Gastrocnemius medialis (tissue), 4 donors: ENCODE data around the gene RASA4B. TPM values are rescaled to one million over a fixed set of nuclear protein-coding genes. Genes with fewer than 3 reads are reported as not detected.

ENCODE experiments used
- ATAC-seq, 2 donors: fragments of 150-250 bp; one replicate each; pipeline ENCODE4 v1.9.1; 2016
- DNase-seq, 2 donors: peaks; one replicate each; pipeline ENCODE4 v3.0.0-alpha.2; 2019
- H3K27ac ChIP-seq, 4 donors: fragments of 200-600 bp; sonication (generic); 1 replicate in 1 of 4; 2 replicates in 3 of 4; pipeline ENCODE4 v1.5.1; 2016 to 2018; ENCODE audit warnings: mild to moderate bottlenecking in 2 of 4, moderate library complexity in 1 of 4
- H3K27me3 ChIP-seq, 3 donors: fragments of 200-600 bp; sonication (generic) in 2 of 3; 1 replicate in 1 of 3; 2 replicates in 2 of 3; pipeline versions ENCODE4 v1.5.1 to v1.6.0; 2016 to 2019; ENCODE audit warnings: mild to moderate bottlenecking in 1 of 3, moderate library complexity in 1 of 3
- H3K36me3 ChIP-seq, 2 donors: fragments of 200-600 bp; sonication (generic) in 1 of 2; one replicate each; pipeline ENCODE4 v1.5.1; 2017 to 2018
- H3K4me1 ChIP-seq, 2 donors: fragments of 200-600 bp; sonication (generic) in 1 of 2; one replicate each; pipeline ENCODE4 v1.5.1; 2016 to 2017; ENCODE audit warnings: mild to moderate bottlenecking in 2 of 2
- H3K4me3 ChIP-seq, 4 donors: fragments of 200-600 bp; sonication (generic) in 3 of 4; 1 replicate in 1 of 4; 2 replicates in 3 of 4; pipeline ENCODE4 v1.5.1; 2016 to 2019; ENCODE audit warnings: mild to moderate bottlenecking in 2 of 4
- H3K9me3 ChIP-seq, 3 donors: fragments of 200-600 bp; sonication (generic) in 2 of 3; 1 replicate in 1 of 3; 2 replicates in 2 of 3; pipeline ENCODE4 v1.5.1; 2016 to 2019
- CTCF ChIP-seq, 5 experiments: fragments of 450-650 bp in 3 of 5; fragments of 200-600 bp in 2 of 5; sonication (generic) in 2 of 5; IDR thresholded peaks in 4 of 5; conservative IDR thresholded peaks in 1 of 5; 1 replicate in 4 of 5; 2 replicates in 1 of 5; pipeline ENCODE4 v1.5.1; 2016 to 2019; ENCODE audit warnings: antibody characterized with exemption in 5 of 5, mild to moderate bottlenecking in 3 of 5, moderate library complexity in 3 of 5
- POLR2A ChIP-seq, 2 donors: fragments of 450-650 bp; IDR thresholded peaks; one replicate each; pipeline ENCODE4 v1.6.1; 2017; ENCODE audit warnings: antibody characterized with exemption in 2 of 2, mild to moderate bottlenecking in 2 of 2, moderate library complexity in 2 of 2
- in situ Hi-C, 4 donors: fragments of 200-750 bp; cut with MboI; loops; one replicate each; pipeline versions ENCODE4 v1.15.0 to v1.8.0; 2017; ENCODE audit warnings: low sequenced_read_pairs in 4 of 4
- intact Hi-C: fragments of 100-400 bp; cut with DNase I; formaldehyde crosslinking; loops from one replicate; pipeline ENCODE4 v1.15.1; 2023; ENCODE audit warnings: low total_unique reads
- total RNA-seq, 4 donors: library from RNA; depleted of rRNA; stranded (reverse); fragments of >200 nt; gene quantifications; one replicate each; pipeline versions ENCODE4 v1.1.0 to v1.2.3, GENCODE V29; 2016

RASA4B gene
- total RNA-seq, 4 donors from 2014 or later: 38.0 to 127 (median 86.0) TPM

- in situ Hi-C loops (no loop called here), intact Hi-C loops (no loop called here)
- H3K4me1 ChIP-seq: no peaks in the 10 kb centered on the region
- DNase-seq: peak in 1 of 2 donors; percentile 52
- H3K27me3 ChIP-seq: no peaks in the 10 kb centered on the region
- peaks cover 0 to 30% of the 10 kb centered on the region in 2 donors for H3K36me3 ChIP-seq
- peak; percentile 47 to 60 for ATAC-seq
- H3K4me3 ChIP-seq: no peak overlapping the region
- TF ChIP-seq CTCF (IDR thresholded peaks at IDR 0.05 in 4 of 5, conservative IDR thresholded peaks at IDR 0.05 in 1 of 5) (no peak), POLR2A (IDR thresholded peaks at IDR 0.05) (no peak)
- no peaks in the 10 kb centered on the region for H3K9me3 ChIP-seq
- H3K27ac ChIP-seq: peak overlapping the region in 2 of 4 donors; percentile 34 to 60
Observed at GRCh38 chr7:102453319-102453718, 64.3 kb downstream of the RASA4B start.

- TF ChIP-seq POLR2A (IDR thresholded peaks at IDR 0.05) (no peak), CTCF (IDR thresholded peaks at IDR 0.05 in 4 of 5, conservative IDR thresholded peaks at IDR 0.05 in 1 of 5) (no peak)
Observed at GRCh38 chr7:102452451-102452850, 65.1 kb downstream of the RASA4B start.

GRCh38 chr7:102451371-102452054, 66.1 kb downstream of the RASA4B start:
- peaks cover 0 to 12% of the 10 kb centered on the region in 2 donors for H3K36me3 ChIP-seq
- no peak overlapping the region for H3K4me3 ChIP-seq
- DNase-seq: no peak
- no peaks in the 10 kb centered on the region for H3K9me3 ChIP-seq
- intact Hi-C loops (no loop called here), in situ Hi-C loops (no loop called here)
- no peak overlapping the region for H3K27ac ChIP-seq
- H3K4me1 ChIP-seq: no peaks in the 10 kb centered on the region
- ATAC-seq: no peak
- TF ChIP-seq POLR2A (IDR thresholded peaks at IDR 0.05): no peak
- no peak for TF ChIP-seq CTCF (IDR thresholded peaks at IDR 0.05 in 4 of 5, conservative IDR thresholded peaks at IDR 0.05 in 1 of 5)
- no peaks in the 10 kb centered on the region for H3K27me3 ChIP-seq

More at GRCh38 chr7:102452451-102452850, 65.1 kb downstream of the RASA4B start:
- Histone ChIP-seq H3K9me3 (no peaks in the 10 kb centered on the region), H3K36me3 (peaks cover 0 to 21% of the 10 kb centered on the region in 2 donors), H3K4me1 (no peaks in the 10 kb centered on the region), H3K4me3 (no peak overlapping the region), H3K27me3 (no peaks in the 10 kb centered on the region), H3K27ac (no peak overlapping the region)
- ATAC-seq (no peak), DNase-seq (no peak)
- intact Hi-C loops: no loop called here
- in situ Hi-C loops: no loop called here

- Histone ChIP-seq H3K27ac (no peak overlapping the region), H3K36me3 (peaks cover 0 to 2% of the 10 kb centered on the region in 2 donors), H3K9me3 (no peaks in the 10 kb centered on the region), H3K27me3 (no peaks in the 10 kb centered on the region), H3K4me3 (no peak overlapping the region), H3K4me1 (no peaks in the 10 kb centered on the region)
- in situ Hi-C loops: no loop called here
- no peak for DNase-seq
- intact Hi-C loops: no loop called here
- no peak for ATAC-seq
- TF ChIP-seq CTCF (IDR thresholded peaks at IDR 0.05 in 4 of 5, conservative IDR thresholded peaks at IDR 0.05 in 1 of 5) (peak in 1 of 5 experiments; percentile 6), POLR2A (IDR thresholded peaks at IDR 0.05) (no peak)
Observed at GRCh38 chr7:102450242-102450641, 67.3 kb downstream of the RASA4B start.
